NCI-H2196 (cell line): Measurements from ENCODE around the gene ZIC3.

Experiments used
- DNase-seq: peaks from one replicate; lab custom pipeline; 2025; ENCODE audit not compliant: unreplicated experiment; lab: John Stamatoyannopoulos, UW

Gene ZIC3

DNA sequence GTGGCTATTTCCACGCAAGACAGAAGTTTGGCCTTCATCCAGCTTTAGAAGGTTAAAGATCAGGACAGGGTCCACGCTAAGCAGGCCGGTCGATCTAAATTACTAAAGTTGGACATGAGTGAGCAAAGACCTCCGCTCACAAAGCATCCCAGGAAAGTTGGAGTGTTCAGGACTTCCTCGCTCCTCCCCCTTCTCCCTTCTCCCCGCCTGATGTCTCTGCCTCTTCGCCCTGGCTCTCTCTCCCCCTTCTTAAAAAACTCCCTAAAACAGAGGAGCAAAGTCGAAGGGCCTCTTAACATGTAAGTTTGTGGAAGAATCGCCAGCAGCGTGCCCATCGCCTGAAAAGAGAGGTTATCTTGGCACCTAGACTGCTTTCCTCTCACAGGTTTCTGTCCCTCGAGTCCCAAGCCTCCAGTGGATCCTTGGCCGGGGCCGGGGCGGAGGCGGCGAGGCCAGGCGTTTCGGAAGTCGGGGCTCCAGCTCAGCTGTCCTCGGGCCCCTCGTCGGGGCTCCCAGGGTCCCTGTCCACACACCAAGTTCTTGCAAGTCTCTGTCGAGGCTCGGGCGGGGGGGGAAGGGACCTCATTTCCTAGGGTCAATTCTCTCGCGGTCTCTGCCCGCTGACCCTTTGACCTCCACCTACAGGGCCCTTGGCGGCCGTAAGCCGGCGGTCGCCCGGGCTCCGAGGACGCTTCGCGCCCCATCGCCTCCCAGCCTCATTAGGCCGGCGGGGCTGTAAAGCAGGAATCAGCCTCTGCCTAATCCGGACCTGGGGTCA is 7.6 kb downstream of the ZIC3 start:
- no peak for DNase-seq

DNA sequence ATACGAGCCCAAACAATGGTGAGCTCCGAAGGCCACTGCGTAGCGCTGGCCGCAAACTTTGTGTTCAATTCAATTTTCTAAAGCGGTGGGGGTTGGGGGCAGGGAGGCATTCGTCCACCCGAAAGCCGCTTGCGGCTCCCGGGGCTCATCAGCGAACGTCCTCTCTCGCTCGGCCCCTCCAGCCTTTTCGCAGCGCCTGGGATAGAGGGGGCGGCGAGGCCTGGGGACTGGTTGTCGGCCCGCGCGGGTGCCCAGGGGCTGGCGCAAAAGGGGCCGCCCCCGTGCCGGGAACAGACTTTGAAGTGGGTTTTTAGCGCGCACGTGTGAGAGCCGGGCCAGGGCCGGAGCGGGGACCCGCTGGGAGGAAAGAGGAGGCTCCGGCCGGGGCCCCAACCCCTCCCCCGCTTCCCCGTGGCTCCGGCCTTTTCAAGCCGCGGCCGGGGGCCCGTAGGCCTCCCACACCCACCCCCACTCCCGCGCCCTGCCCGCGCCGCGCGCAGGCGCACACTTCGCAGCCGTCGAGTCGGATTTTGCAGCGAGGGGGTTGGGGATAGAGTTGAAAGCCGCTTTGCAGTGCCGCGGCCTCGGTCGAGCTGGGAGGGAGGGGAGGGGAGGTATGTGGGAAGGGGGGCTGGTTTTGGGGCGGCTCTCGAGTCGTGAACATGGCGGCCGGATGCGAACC is 8.3 kb downstream of the ZIC3 start:
- no peak for DNase-seq

DNA sequence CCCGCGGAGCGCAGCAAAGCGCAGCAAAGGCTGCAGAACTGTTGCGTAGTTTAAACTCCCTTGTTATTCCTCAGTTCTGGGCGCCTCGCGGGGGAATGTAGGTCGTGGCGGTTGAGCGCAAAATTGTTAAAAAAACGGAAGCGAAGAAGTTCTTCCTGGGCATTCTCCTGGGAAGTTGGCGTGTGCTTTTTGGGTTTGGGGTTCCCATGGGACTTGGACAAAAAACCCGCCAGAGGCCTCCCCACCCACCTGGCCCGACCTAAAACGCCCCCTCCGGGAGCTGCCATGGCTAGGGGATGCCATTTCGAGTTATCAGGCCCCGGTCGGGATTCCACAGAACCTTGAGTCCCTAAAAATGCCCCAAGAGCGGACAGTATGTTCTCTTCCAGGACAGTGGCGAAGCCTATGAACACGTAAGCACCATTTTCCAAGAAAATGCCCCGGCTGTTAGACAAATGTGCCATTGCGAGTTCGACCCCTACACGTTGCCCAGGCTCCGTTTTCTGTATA is 8.9 kb downstream of the ZIC3 start:
- DNase-seq = no peak

DNA sequence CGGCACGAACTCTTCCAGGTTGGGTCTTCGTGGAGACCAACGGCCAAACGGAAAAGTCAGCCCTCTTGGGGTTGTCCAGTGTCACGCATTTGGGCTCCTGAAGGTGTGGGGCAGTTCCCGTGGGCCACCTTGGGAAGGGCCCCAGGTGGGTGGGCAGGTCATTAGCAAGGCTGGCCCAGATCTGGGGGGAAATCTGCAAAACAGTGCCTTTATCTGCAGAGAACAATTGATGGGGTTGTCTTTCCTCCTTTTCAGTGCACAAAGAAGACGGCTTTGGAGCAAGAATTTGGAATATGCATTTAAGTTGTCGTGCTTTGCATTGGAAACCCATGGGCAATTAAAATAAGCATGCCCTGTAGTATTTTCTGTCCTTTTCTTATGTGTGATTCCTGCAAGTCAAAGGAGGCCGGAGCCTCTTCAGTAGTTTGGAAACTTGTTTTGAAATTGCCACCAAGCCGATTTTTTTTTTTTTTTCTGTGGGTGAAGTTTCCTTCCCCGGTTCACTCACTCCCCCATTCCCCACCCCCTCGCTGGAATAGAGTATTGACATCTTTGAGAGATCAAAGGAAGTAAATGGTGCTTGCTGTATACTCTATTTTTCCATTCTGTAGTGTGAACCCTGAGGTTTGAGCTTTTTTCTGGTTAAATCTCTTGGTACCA is 9.8 kb downstream of the ZIC3 start:
- DNase-seq = no peak

DNA sequence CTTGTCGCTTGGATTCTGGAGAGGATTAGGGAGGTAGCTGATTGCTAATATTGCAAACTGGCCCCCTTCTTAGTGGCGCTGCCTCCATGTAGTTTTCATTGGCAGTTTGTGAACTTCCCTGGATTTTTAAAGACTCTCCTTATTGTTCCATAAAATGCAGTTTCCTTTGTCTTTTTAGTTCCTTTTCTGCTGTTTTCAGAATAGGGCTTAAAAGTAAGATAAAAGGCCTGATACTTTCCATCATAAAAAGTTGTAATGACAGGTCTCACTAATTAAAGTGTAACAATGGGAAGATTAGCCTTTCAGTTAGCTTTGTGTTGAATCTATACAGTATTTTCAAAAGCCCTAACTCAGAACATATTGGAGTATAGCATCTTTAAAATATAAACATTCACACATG is 21.2 kb downstream of the ZIC3 start:
- no peak for DNase-seq

DNA sequence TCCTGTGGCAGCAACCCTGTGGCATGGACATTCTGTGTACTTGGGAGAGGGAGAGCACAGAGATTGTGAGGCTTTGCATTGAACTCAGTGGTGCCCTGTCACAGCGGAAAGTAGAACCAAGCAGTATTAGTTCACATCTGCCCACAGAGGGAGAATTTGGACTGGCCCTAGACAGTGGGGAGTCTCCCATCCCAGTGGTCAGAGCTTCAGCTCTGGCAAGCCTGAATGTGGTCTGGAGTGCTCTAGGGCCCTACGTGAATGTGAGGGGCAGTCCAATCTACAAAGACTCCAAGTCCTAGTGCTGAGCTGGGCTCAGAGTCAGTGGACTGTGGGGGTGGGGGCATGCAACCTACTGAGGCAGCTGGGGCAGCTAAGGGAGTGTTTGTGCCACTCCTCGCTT is 34.8 kb downstream of the ZIC3 start:
- DNase-seq = no peak
